ENCODE results near the gene ACOT7. TPM values are rescaled to one million over a fixed set of nuclear protein-coding genes. Genes with fewer than 3 reads are reported as not detected.

Gene ACOT7
- total RNA-seq, 1 experiment from 2014 or later = 120 TPM

- H3K27ac ChIP-seq (ENCODE audit: low read length) = no peak overlapping the region
- POLR2A ChIA-PET = no interaction called here
These were observed 117.5 kb downstream of the ACOT7 start for GRCh38 chr1:6275826-6276782.

GRCh38 chr1:6274622-6275139 is 118.9 kb downstream of the ACOT7 start:
- TF ChIP-seq REST (IDR thresholded peaks at IDR 0.05; ENCODE audit: insufficient read depth in 1 of 2, low read depth in 2 of 2, low read length in 1 of 2) (no peak), POLR2AphosphoS5 (IDR thresholded peaks at IDR 0.05; ENCODE audit: low read depth, low read length) (no peak), TCF7L2 (IDR thresholded peaks at IDR 0.05; ENCODE audit: low read depth, low read length) (no peak), SIN3A (IDR thresholded peaks at IDR 0.05; ENCODE audit: borderline replicate concordance, insufficient read depth, low read depth, low read length) (no peak), CTCF (IDR thresholded peaks at IDR 0.05) (no peak)
- ATAC-seq (no peak), DNase-seq (ENCODE audit: low read depth, low spot score) (no peak)
- ChIA-PET POLR2A (no interaction called here), CTCF (no interaction called here)
- no TSS peak for BruUV-seq (replicated peaks)
- in situ Hi-C loops (cut with HindIII; ENCODE audit: low pct_unique_long_range_greater_than_20kb, low sequenced_read_pairs) (no loop called here), intact Hi-C loops (cut with micrococcal nuclease; ENCODE audit: unreplicated experiment) (no loop called here)
- Histone ChIP-seq H3K4me3 (ENCODE audit: low read depth in 2 of 2, low read length in 2 of 2) (no peak overlapping the region), H3K4me1 (ENCODE audit: control insufficient read depth, insufficient read depth, low read length) (no peaks in the 10 kb centered on the region), H3K27ac (ENCODE audit: low read length) (no peak overlapping the region), H3K27me3 (ENCODE audit: control insufficient read depth, insufficient read depth, low read length) (no peaks in the 10 kb centered on the region), H3K36me3 (ENCODE audit: control insufficient read depth, insufficient read depth, low read length) (no peaks in the 10 kb centered on the region), H3K9me3 (ENCODE audit: control insufficient read depth, insufficient read depth, low read depth, low read length) (no peaks in the 10 kb centered on the region)

More at GRCh38 chr1:6275826-6276782, 117.5 kb downstream of the ACOT7 start:
- intact Hi-C loops (cut with micrococcal nuclease; ENCODE audit: unreplicated experiment) (no loop called here), in situ Hi-C loops (cut with HindIII; ENCODE audit: low pct_unique_long_range_greater_than_20kb, low sequenced_read_pairs) (no loop called here)
- H3K4me1 ChIP-seq (ENCODE audit: control insufficient read depth, insufficient read depth, low read length) = no peaks in the 10 kb centered on the region
- TF ChIP-seq POLR2AphosphoS5 (IDR thresholded peaks at IDR 0.05; ENCODE audit: low read depth, low read length) (no peak), SIN3A (IDR thresholded peaks at IDR 0.05; ENCODE audit: borderline replicate concordance, insufficient read depth, low read depth, low read length) (no peak), REST (IDR thresholded peaks at IDR 0.05; ENCODE audit: insufficient read depth in 1 of 2, low read depth in 2 of 2, low read length in 1 of 2) (no peak), TCF7L2 (IDR thresholded peaks at IDR 0.05; ENCODE audit: low read depth, low read length) (no peak)
- no peaks in the 10 kb centered on the region for H3K36me3 ChIP-seq (ENCODE audit: control insufficient read depth, insufficient read depth, low read length)
- no peaks in the 10 kb centered on the region for H3K9me3 ChIP-seq (ENCODE audit: control insufficient read depth, insufficient read depth, low read depth, low read length)
- no peaks in the 10 kb centered on the region for H3K27me3 ChIP-seq (ENCODE audit: control insufficient read depth, insufficient read depth, low read length)
- BruUV-seq (replicated peaks) = no TSS peak
- CTCF ChIA-PET = no interaction called here
- DNase-seq (ENCODE audit: low read depth, low spot score) (no peak), ATAC-seq (no peak)
- no peak overlapping the region for H3K4me3 ChIP-seq (ENCODE audit: low read depth in 2 of 2, low read length in 2 of 2)

All from Panc1 (cell line).